GM23248 (cell line): Measurements from ENCODE around the gene PRCP. TPM values are rescaled to one million over a fixed set of nuclear protein-coding genes. Genes with fewer than 3 reads are reported as not detected.

Experiments used
- DNase-seq: peaks from one replicate; pipeline ENCODE4 v3.0.0-alpha.2; 2015
- H2AFZ ChIP-seq: fragments of 200-600 bp; sonication (generic); 2 replicates; pipeline ENCODE4 v1.6.1; 2016; ENCODE audit warnings: antibody characterized with exemption
- H3F3A ChIP-seq: fragments of 200-600 bp; sonication (generic); 2 replicates; pipeline ENCODE4 v1.6.1; 2016; ENCODE audit warnings: mild to moderate bottlenecking, antibody characterized with exemption, mixed run types; ENCODE audit not compliant: insufficient read depth
- H3K27ac ChIP-seq: fragments of 200-600 bp; sonication (generic); 2 replicates; pipeline ENCODE4 v1.5.1; 2016; ENCODE audit warnings: mild to moderate bottlenecking
- H3K27me3 ChIP-seq: fragments of 200-600 bp; sonication (generic); replicated peaks from 2 replicates; pipeline ENCODE4 v1.6.1; 2016; ENCODE audit warnings: mild to moderate bottlenecking; ENCODE audit not compliant: insufficient read depth
- H3K36me3 ChIP-seq: fragments of 200-600 bp; sonication (generic); 2 replicates; pipeline ENCODE4 v1.6.1; 2016; ENCODE audit warnings: low read depth, mild to moderate bottlenecking
- H3K4me1 ChIP-seq: fragments of 200-600 bp; sonication (generic); 2 replicates; pipeline ENCODE4 v1.6.1; 2016; ENCODE audit warnings: mild to moderate bottlenecking; ENCODE audit not compliant: insufficient read depth
- H3K4me2 ChIP-seq: fragments of 200-600 bp; sonication (generic); one replicate; pipeline ENCODE4 v1.6.1; 2016; ENCODE audit warnings: mild to moderate bottlenecking; ENCODE audit not compliant: unreplicated experiment
- H3K4me3 ChIP-seq: fragments of 200-600 bp; sonication (generic); 2 replicates; pipeline ENCODE4 v1.5.1; 2016; ENCODE audit warnings: mild to moderate bottlenecking
- H3K79me2 ChIP-seq: fragments of 200-600 bp; sonication (generic); 2 replicates; pipeline ENCODE4 v1.6.1; 2016; ENCODE audit warnings: mild to moderate bottlenecking; ENCODE audit not compliant: insufficient read depth
- H3K9ac ChIP-seq: fragments of 200-600 bp; sonication (generic); 2 replicates; pipeline ENCODE4 v1.6.1; 2016; ENCODE audit warnings: mild to moderate bottlenecking
- H3K9me2 ChIP-seq: fragments of 200-600 bp; sonication (generic); 2 replicates; pipeline ENCODE4 v1.6.1; 2016; ENCODE audit warnings: mixed run types, mild to moderate bottlenecking, moderate library complexity; ENCODE audit not compliant: insufficient read depth
- H3K9me3 ChIP-seq: fragments of 200-600 bp; sonication (generic); one replicate; pipeline ENCODE4 v1.6.1; 2017; ENCODE audit warnings: low read depth
- H4K20me1 ChIP-seq: fragments of 200-600 bp; sonication (generic); 2 replicates; pipeline ENCODE4 v1.6.0; 2016; ENCODE audit not compliant: insufficient read depth
- EZH2 ChIP-seq: fragments of 200-600 bp; sonication (generic); IDR thresholded peaks from 2 replicates; pipeline ENCODE4 v1.6.1; 2018; ENCODE audit warnings: antibody characterized with exemption, mild to moderate bottlenecking; ENCODE audit not compliant: insufficient read depth, poor library complexity, severe bottlenecking
- EZH2phosphoT487 ChIP-seq: fragments of 200-600 bp; sonication (generic); IDR thresholded peaks from 2 replicates; pipeline ENCODE4 v1.6.1; 2018; ENCODE audit warnings: antibody characterized with exemption, moderate library complexity, mild to moderate bottlenecking, low read depth; ENCODE audit not compliant: insufficient read depth
- WGBS, 2 experiments: methylation state at CpG; one replicate each; pipeline ENCODE4 v1.1.6; 2015 to 2017; ENCODE audit warnings: low lambda C conversion rate in 2 of 2, low coverage in 1 of 2; ENCODE audit errors: missing lambda C conversion rate in 2 of 2; 5-methylcytosine and 5-hydroxymethylcytosine counted together
- in situ Hi-C: fragments of 300-500 bp; cut with MboI; formaldehyde crosslinking; loops from 2 replicates; pipeline ENCODE4 v1.15.0; 2020
- polyA plus RNA-seq: library from polyadenylated mRNA; unstranded; fragments of >200 nt; fragmentation: Nextera tagmentation; extraction: Ambion mirVana; gene quantifications from 2 replicates; pipeline ENCODE4 v1.2.1, GENCODE V29; 2016
- total RNA-seq: library from RNA; depleted of rRNA; stranded (reverse); fragments of >200 nt; shearing (Covaris generic); gene quantifications from 2 replicates; pipeline ENCODE4 v1.2.3, GENCODE V29; 2014

Gene PRCP
- total and polyA plus RNA-seq, 2 experiments from 2014 or later = 84.1 to 85.7 TPM

DNA sequence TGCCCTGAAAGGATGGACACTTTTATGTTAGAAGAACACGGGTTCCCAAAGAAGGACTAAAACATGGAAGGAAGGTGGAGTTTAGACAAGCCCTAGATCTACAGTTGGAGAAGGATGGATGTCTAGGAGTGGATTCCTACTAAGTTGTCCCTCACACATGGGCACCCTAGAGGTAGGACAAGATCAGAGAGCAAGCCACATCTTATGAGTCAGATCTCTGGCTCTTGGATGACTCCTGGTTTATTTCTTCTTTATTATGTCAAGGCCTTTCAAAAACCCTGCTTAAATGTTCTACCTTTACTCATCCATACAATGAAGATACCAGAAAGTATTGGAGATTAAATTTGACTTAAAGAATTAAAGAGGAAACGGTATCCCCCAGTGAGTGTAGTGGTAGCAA lies 34.4 kb downstream of the PRCP start:
- Histone ChIP-seq H3K36me3 (no peaks in the 10 kb centered on the region), H3K9ac (no peak overlapping the region), H3K9me2 (no peaks in the 10 kb centered on the region), H3K27me3 (no peaks in the 10 kb centered on the region), H3K27ac (no peak overlapping the region), H2AFZ (no peak overlapping the region), H3K79me2 (no peaks in the 10 kb centered on the region), H3K4me3 (no peak overlapping the region), H3K4me2 (no peak overlapping the region), H4K20me1 (no peaks in the 10 kb centered on the region), H3K4me1 (peaks cover 19% of the 10 kb centered on the region), H3K9me3 (no peaks in the 10 kb centered on the region), H3F3A (peaks cover 7% of the 10 kb centered on the region; the same call in 1 of the 2 replicates)
- 87 to 91% methylated on average over 2 of the region's 2 CpGs for WGBS, 2 experiments
- TF ChIP-seq EZH2phosphoT487 (no peak), EZH2 (no peak)
- in situ Hi-C loops = loop anchor here (10.0 to 25.0 kb wide), 2 partner anchors 141 to 946 kb away; no protein-coding TSS in a partner anchor
- DNase-seq = peak; percentile 59

GRCh38 chr11:82864268-82864667 lies 36.0 kb downstream of the PRCP start:
- H2AFZ ChIP-seq = peak overlapping the region; percentile 66

GRCh38 chr11:82863209-82863608 lies 37.0 kb downstream of the PRCP start:
- H2AFZ ChIP-seq = no peak overlapping the region
- no peaks in the 10 kb centered on the region for H3K36me3 ChIP-seq
- no peaks in the 10 kb centered on the region for H3K9me3 ChIP-seq
- DNase-seq = no peak
- TF ChIP-seq EZH2phosphoT487 = no peak
- TF ChIP-seq EZH2 = no peak
- no peak overlapping the region for H3K4me3 ChIP-seq
- H3K27me3 ChIP-seq = no peaks in the 10 kb centered on the region
- no peak overlapping the region for H3K9ac ChIP-seq
- no peaks in the 10 kb centered on the region for H3K9me2 ChIP-seq
- in situ Hi-C loops = loop anchor here (10.0 to 25.0 kb wide), 2 partner anchors 138 to 949 kb away; no protein-coding TSS in a partner anchor
- 98 to 100% methylated on average over 2 of the region's 2 CpGs for WGBS, 2 experiments
- H3K4me1 ChIP-seq = peaks cover 35% of the 10 kb centered on the region
- H3F3A ChIP-seq = peaks cover 14% of the 10 kb centered on the region
- no peak overlapping the region for H3K4me2 ChIP-seq
- H4K20me1 ChIP-seq = no peaks in the 10 kb centered on the region
- H3K27ac ChIP-seq = no peak overlapping the region
- no peaks in the 10 kb centered on the region for H3K79me2 ChIP-seq

More at GRCh38 chr11:82864268-82864667, 36.0 kb downstream of the PRCP start:
- no peaks in the 10 kb centered on the region for H3K9me2 ChIP-seq
- no peak overlapping the region for H3K4me3 ChIP-seq
- in situ Hi-C loops = loop anchor here (10.0 to 25.0 kb wide), 2 partner anchors 139 to 948 kb away; no protein-coding TSS in a partner anchor
- H3F3A ChIP-seq = peaks cover 4% of the 10 kb centered on the region; the same call in 1 of the 2 replicates
- peak; percentile 68 for DNase-seq
- no peak overlapping the region for H3K9ac ChIP-seq
- H3K9me3 ChIP-seq = no peaks in the 10 kb centered on the region
- no peaks in the 10 kb centered on the region for H3K36me3 ChIP-seq
- no peaks in the 10 kb centered on the region for H3K79me2 ChIP-seq
- H4K20me1 ChIP-seq = no peaks in the 10 kb centered on the region
- 9 to 12% methylated on average over 5 of the region's 5 CpGs for WGBS, 2 experiments
- no peak for TF ChIP-seq EZH2
- no peak for TF ChIP-seq EZH2phosphoT487
- H3K4me2 ChIP-seq = no peak overlapping the region
- H3K4me1 ChIP-seq = peaks cover 24% of the 10 kb centered on the region
- no peaks in the 10 kb centered on the region for H3K27me3 ChIP-seq
- H3K27ac ChIP-seq = no peak overlapping the region

GRCh38 chr11:82862379-82862778 lies 37.9 kb downstream of the PRCP start:
- TF ChIP-seq EZH2phosphoT487 (no peak), EZH2 (no peak)
- H3K9me3 ChIP-seq = no peaks in the 10 kb centered on the region
- H3F3A ChIP-seq = peaks cover 22% of the 10 kb centered on the region
- H2AFZ ChIP-seq = no peak overlapping the region
- in situ Hi-C loops = loop anchor here (10.0 to 25.0 kb wide), 2 partner anchors 138 to 950 kb away; no protein-coding TSS in a partner anchor
- H3K27me3 ChIP-seq = no peaks in the 10 kb centered on the region
- H3K27ac ChIP-seq = no peak overlapping the region
- H3K4me1 ChIP-seq = peaks cover 37% of the 10 kb centered on the region
- H3K79me2 ChIP-seq = no peaks in the 10 kb centered on the region
- H3K9ac ChIP-seq = no peak overlapping the region
- WGBS, 2 experiments = 96% methylated on average over 2 of the region's 2 CpGs
- no peak for DNase-seq
- no peak overlapping the region for H3K4me2 ChIP-seq
- H3K9me2 ChIP-seq = no peaks in the 10 kb centered on the region
- H3K36me3 ChIP-seq = no peaks in the 10 kb centered on the region
- no peaks in the 10 kb centered on the region for H4K20me1 ChIP-seq
- no peak overlapping the region for H3K4me3 ChIP-seq
